ENCODE data around the gene C19orf25. TPM values are rescaled to one million over a fixed set of nuclear protein-coding genes. Genes with fewer than 3 reads are reported as not detected.

The C19orf25 gene
- total RNA-seq, 1 donor from 2014 or later, result 43.1 TPM

DNA sequence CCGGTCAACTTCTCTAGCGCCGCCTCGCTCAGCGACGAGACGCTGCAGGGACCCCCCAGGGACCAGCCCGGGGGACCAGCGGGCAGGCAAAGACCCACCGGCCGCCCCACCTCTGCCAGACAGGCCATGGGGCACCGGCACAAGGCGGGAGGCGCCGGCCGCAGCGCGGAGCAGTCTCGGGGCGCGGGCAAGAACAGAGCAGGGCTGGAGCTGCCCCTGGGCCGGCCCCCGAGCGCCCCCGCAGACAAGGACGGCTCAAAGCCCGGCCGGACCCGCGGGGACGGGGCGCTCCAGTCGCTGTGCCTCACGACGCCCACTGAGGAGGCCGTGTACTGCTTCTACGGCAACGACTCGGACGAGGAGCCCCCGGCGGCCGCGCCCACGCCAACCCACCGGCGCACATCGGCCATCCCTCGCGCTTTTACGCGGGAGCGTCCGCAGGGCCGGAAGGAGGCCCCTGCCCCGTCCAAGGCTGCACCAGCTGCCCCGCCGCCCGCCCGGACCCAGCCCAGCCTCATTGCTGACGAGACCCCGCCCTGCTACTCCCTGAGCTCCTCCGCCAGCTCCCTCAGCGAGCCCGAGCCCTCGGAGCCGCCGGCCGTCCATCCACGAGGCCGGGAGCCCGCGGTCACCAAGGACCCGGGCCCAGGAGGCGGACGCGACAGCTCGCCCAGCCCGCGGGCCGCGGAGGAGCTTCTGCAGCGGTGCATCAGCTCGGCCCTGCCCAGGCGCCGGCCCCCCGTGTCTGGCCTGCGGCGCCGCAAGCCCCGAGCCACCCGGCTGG is 11.3 kb downstream of the C19orf25 start:
- intact Hi-C loops (cut with micrococcal nuclease), result loop anchor here (2.0 kb wide), 1 partner anchor 293 kb away; no protein-coding TSS in a partner anchor

DNA sequence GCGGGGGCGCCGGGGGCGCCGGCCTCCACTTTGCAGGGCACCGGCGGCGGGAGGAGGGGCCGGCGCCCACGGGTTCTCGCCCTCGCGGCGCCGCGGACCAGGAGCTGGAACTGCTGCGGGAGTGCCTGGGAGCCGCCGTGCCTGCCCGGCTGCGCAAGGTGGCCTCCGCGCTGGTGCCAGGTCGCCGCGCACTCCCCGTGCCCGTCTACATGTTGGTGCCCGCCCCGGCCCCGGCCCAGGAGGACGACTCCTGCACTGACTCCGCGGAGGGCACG is 11.9 kb downstream of the C19orf25 start:
- intact Hi-C loops (cut with micrococcal nuclease), result no loop called here

DNA sequence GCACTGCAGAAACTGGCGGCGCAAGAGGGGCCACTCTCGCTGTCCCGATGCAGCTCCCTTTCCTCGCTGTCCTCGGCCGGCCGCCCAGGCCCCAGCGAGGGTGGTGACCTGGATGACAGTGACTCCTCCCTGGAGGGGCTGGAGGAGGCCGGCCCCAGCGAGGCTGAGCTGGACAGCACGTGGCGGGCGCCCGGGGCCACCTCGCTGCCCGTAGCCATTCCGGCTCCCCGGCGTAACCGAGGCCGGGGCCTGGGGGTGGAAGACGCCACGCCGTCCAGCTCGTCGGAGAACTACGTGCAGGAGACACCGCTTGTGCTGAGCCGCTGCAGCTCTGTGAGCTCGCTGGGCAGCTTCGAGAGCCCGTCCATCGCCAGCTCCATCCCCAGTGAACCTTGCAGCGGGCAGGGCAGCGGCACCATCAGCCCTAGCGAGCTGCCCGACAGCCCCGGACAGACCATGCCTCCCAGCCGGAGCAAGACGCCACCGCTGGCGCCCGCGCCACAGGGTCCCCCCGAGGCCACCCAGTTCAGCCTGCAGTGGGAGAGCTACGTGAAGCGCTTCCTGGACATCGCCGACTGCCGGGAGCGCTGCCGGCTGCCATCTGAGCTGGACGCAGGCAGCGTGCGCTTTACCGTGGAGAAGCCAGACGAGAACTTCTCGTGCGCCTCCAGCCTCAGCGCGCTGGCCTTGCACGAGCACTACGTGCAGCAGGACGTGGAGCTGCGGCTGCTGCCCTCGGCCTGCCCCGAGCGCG is 12.4 kb downstream of the C19orf25 start:
- intact Hi-C loops (cut with micrococcal nuclease), result no loop called here

DNA sequence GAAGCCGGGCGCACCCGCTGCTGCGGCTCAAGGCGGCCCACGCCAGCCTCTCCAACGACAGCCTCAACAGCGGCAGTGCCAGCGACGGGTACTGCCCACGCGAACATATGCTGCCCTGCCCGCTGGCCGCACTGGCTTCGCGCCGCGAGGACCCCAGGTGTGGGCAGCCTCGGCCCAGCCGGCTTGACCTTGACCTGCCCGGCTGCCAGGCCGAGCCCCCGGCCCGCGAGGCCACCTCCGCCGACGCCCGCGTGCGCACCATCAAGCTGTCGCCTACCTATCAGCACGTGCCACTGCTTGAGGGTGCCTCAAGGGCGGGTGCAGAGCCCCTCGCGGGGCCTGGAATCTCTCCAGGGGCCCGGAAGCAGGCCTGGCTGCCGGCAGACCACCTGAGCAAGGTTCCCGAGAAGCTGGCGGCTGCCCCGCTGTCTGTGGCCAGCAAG is 13.0 kb downstream of the C19orf25 start:
- intact Hi-C loops (cut with micrococcal nuclease), result no loop called here

DNA sequence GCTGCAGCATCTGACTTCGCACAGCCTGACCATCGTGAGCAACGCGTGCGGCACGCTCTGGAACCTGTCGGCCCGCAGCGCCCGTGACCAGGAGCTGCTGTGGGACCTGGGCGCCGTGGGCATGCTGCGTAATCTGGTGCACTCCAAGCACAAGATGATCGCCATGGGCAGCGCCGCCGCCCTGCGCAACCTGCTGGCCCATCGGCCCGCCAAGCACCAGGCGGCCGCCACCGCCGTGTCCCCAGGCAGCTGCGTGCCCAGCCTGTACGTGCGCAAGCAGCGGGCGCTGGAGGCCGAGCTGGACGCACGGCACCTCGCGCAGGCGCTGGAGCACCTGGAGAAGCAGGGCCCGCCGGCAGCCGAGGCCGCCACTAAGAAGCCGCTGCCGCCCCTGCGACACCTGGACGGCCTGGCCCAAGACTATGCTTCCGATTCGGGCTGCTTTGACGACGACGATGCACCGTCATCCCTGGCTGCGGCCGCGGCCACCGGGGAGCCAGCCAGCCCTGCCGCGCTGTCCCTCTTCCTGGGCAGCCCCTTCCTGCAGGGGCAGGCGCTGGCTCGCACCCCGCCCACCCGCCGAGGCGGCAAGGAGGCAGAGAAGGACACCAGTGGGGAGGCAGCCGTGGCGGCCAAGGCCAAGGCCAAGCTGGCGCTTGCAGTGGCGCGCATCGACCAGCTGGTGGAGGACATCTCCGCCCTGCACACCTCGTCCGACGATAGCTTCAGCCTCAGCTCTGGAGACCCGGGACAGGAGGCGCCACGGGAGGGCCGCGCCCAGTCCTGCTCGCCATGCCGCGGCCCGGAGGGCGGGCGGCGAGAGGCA is 13.6 kb downstream of the C19orf25 start:
- intact Hi-C loops (cut with micrococcal nuclease), result no loop called here

DNA sequence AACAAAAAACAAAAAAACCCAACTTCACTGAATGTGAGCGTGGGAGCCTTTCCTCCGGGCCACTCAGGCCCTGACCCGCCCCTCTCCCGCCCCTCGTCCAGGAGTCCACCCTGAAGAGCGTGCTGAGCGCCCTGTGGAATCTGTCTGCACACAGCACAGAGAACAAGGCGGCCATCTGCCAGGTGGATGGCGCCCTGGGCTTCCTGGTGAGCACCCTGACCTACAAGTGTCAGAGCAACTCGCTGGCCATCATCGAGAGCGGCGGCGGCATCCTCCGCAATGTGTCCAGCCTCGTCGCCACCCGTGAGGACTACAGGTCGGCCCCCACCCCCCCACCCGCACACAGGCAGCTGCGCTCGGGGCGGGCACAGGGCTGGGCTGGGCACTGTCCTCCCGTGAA is 17.2 kb downstream of the C19orf25 start:
- intact Hi-C loops (cut with micrococcal nuclease), result no loop called here

DNA sequence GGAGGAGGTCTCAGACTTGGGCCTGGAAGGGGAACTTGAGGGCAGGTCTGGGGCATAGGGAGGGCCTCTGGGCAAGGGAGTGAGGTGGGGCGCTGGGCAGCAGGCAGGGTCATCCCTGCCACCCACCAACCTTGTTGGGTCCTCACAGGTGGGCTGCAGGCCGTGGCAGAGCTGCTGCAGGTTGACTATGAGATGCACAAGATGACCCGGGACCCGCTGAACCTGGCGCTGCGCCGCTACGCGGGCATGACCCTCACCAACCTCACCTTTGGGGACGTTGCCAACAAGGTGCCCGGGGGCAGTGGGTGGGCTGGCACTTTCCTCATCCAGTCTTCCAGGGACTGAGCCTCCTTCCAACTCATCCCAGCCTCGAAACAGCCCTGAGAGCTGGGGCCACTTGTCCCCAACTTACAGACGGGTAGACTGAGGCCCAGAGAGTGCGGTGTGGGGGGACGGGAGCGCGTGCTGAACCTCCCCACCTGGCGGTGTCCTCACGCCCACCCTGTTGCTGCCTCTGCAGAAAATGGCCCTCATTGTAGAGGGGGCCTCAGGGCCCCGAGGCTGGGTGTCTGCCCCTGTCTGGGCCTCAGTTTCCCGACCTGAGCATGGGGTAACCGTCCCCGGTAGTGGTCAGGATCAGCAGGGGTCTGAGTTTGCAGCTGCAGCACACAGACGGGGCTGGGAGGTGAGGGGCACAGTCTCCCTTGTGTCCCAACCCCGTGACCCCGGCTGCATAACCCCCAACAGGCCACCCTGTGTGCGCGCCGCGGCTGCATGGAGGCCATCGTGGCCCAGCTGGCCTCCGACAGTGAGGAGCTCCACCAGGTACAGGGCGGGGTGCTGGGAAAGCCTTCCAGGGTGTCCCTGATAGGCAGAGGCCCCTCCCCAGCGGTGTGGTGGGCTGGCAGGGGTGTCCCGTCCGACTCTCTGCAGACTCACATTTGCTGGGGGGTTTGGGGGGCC is 18.7 kb downstream of the C19orf25 start:
- intact Hi-C loops (cut with micrococcal nuclease), result no loop called here

DNA sequence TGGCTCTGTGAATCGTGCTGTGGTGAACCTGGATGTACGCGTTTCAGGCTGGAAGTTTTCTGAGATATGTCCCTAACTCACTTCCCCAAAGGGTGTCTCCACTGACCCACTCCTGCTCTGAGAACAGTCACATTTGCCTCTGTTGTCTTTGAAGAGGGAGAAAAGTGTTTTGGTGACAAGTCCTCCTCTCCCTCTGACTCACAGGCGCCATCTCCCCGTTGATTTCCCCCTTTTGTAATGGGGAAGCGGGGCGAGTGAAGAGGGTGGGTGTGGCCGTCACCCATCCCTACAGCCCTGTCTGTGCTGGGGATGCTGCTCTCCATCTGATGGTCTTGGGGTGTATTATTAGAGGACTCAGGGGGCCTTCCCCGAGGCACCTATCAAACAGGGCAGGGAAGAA is 19.5 kb downstream of the C19orf25 start:
- intact Hi-C loops (cut with micrococcal nuclease), result no loop called here

DNA sequence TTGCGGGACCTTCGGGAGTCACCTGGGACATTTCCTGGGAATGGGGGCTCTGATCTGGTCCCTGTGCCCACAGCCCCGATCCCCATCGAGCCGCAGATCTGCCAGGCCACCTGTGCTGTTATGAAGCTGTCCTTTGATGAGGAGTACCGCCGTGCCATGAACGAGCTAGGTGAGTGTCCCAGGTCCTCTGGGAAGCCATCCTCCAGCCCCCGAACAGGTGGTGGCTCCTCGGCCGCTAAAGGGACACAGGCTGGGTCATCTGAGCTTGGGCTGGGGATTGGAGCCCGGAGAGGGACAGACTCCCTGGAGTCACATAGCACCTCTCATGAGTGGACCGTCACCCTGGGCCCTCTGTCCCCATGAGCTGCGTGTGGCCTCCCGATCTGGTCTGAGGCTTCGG is 21.1 kb downstream of the C19orf25 start:
- intact Hi-C loops (cut with micrococcal nuclease), result no loop called here

DNA sequence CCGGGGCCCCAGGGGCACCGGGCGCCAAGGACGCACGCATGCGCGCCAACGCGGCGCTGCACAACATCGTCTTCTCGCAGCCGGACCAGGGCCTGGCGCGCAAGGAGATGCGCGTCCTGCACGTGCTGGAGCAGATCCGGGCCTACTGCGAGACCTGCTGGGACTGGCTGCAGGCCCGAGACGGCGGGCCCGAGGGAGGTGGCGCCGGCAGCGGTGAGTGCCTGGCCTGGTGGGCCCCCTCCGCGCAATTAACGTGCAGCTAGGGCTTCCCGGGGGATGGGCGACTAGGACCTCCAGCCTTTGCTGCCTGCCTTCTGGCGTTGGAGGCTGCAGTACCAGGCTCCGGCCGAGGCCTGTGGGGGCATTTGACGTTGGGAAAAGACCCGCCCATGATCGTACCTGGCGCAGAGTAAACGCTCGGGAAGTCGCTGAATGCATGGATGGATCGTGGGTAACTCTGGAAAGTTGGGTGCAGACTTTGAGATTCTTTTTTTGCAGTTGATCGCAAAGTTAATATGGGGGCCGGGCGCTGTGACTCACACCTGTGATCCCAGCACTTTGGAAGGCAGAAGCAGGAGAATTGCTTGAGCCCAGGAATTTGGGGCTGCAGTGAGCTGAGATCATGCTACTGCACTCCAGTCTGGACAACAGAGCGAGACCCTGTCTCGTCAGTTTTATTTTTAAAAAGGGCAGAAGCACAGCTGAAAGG is 21.8 kb downstream of the C19orf25 start:
- intact Hi-C loops (cut with micrococcal nuclease), result no loop called here

DNA sequence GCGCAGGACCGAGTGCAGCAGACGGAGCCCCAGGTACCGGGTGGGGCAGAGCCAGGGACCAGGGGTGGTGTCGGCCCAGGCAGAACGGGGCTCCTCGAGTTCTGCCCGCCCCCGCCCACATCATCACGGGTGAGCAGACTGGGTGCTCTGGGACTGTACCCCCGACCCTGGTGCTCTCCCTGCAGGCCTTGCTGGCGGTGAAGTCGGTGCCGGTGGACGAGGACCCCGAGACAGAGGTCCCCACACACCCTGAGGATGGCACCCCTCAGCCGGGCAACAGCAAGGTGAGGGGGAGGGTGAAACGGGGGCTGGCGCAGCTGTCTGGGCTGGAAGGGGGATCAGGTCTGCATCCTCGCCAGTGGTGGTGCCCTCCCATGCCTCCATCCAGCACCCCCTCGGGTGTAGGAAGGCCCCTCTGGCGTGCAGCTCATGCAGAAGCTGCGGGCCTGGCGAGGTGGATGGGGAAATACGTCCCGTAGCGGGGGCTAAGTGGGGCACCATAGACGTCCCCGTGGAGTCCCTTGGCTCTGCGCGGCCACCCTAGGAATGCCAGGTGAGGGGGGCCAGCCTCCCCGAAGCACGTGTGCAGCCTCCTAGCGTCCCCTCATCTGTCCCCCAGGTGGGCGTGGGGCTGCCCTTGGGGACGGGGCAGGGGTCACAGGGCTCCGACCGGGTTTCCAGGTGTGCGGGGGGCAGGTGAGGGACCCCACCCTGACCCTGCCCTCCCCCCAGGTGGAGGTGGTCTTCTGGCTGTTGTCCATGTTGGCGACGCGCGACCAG is 22.7 kb downstream of the C19orf25 start:
- intact Hi-C loops (cut with micrococcal nuclease), result no loop called here

DNA sequence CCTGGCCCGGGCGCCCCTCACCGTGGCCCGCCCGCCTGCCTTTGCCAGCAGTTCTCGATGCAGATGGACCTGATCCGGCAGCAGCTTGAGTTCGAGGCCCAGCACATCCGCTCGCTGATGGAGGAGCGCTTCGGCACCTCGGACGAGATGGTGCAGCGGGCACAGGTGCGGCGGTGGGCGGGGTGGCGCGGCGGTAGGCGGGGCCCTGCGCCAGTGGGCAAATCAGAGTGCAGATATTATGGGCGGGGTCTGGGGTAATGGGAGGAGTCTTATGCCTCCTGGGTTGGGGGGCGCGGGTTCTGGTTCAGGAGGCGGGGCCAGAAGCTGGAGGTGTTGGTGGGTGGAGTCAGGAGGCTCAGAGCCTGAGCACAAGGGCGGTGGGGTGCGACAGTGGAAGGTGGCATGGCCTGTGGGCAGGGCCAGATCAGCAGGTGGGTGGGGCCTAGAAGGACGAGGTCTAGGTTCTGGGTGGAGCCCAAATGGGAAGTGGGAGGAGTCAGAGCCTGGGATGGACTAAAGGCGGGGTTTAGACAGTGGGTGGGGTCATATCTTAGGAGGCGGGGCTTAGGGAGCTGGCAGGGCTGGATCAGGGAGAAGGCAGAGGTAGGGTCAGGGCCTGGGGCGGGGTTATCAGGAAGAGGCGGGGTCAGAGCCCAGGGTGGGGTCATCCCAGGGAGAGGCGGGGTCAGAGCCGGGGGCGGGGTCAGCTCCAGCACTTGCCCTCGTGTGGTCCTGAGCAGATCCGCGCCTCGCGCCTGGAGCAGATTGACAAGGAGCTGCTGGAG is 23.5 kb downstream of the C19orf25 start:
- intact Hi-C loops (cut with micrococcal nuclease), result no loop called here

DNA sequence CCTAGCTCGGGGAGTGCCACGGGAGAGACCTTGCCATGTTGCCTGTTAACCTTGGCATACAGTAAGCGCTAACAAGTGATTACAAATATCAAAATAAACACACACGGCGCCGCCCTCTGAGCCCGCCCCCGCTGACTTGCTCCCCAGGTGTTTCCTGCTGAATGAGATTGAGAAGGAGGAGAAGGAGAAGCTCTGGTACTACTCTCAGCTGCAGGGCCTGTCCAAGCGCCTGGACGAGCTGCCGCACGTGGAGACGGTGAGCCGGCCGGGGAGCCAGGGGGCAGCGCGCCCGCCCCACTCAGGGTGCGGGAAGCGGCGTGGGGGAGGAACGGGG is 24.0 kb downstream of the C19orf25 start:
- intact Hi-C loops (cut with micrococcal nuclease), result no loop called here

DNA sequence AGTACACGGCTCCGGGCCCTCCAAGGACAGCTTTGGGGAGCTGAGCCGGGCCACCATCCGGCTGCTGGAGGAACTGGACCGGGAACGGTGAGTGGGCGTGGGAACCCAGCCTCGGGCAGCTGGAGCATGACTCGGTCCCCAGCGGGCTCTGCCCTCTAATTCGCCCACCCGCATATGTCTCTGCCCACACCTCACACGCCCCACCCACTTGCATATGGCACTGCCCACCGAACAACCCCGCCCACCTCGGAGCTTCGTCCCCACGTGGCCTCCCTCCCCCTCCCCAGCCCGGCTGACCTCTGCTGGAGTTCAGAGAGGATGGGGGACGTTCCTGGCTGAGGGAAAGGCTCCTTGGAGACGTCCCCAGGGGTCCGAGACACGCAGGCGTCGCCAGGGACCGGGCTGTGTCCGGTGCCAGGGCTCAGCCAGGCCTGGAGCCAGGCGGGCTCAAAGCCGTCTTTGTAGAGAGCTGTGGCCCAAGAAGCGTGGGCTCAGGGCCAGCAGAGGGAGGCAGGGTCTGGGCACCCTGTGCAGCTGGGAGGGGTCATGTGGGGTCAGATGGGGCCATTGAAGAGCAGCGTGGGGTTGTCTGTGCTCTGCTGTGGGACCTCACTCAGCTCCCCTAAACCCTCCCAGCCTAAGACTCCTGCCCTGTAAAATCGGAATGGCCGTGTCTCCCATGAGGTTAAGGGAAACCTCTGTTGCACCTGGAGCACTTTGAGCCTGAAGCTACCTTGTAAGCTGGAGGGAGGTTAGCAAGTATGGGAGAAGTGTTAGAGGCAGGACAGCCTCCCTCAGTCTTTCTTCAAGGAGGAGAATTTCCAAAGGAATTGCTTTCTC is 25.3 kb downstream of the C19orf25 start:
- intact Hi-C loops (cut with micrococcal nuclease), result no loop called here

DNA sequence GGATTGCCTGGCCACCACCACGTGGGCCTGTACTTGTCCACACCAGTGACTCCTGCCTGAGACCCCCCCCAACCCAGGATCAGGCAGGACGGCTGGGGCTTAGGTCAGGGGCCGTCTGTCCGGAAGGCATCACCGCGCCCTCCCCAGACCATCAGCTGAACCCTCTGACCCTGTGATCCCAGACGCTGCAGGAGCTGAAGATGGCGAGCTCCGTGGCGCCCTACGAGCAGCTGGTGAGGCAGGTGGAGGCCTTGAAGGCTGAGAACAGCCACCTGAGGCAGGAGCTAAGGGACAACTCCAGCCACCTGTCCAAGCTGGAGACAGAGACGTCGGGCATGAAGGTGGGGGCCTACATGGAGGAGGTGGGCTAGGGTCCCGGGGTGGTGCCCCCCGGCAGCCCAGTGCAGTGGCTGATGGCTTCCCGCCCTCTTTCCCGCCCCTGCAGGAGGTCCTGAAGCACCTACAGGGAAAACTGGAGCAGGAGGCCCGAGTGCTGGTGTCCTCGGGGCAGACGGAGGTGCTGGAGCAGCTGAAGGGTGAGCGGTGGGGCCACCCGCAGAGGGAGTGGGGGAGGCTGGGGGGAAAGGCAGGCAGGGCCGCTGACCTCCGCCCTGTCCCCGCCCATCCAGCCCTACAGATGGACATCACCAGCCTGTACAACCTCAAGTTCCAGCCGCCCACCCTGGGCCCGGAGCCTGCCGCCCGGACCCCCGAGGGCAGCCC is 26.1 kb downstream of the C19orf25 start:
- intact Hi-C loops (cut with micrococcal nuclease), result no loop called here

DNA sequence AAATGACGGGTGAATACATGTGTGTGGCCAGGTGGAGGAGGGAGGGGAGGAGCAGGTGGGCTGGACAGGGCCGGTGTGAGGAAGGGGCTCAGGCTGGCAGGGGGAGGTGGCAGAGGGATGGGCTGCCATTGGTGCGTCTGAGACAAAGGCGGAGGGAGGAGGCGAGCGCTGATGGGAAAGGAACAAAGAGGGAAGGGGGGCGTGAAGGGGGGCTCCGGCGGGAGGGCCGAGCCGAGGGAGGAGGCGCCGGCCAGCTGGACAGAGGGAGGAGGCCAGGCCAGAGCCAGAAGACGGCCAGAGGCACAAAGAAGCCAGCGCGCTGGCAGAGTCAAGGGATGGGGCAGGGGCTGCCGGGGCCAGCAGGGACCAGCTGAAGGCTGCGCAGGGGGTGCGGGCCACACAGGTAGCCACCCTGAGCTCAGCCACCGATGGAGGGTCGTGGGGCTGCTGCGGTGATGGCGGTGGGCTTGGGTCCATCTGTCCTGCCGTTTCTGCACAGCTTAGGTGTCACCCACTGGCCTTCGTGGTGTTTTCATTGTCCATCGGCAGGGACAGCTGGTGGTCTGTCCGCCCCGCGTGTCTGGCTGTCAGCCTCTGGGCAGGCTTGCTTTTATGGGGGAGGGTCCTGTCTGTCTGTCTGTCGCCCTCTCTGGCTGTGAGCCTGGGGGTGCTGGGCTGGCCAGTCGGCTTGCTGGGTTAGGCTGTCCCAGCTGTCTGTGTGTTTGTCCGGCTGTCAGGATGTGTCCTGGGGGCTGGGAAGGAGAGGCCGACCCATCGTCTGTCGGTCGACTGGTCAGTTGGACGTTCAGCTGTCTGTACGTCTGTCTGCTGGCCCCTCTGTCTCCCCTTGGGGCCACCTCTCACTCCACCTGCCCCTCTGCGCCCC is 26.9 kb downstream of the C19orf25 start:
- intact Hi-C loops (cut with micrococcal nuclease), result no loop called here
